Endothelial cell of umbilical vein (primary cell): ENCODE measurements around the gene CCDC60. TPM values are rescaled to one million over a fixed set of nuclear protein-coding genes. Genes with fewer than 3 reads are reported as not detected.

Experiments used
- BruUV-seq: library from RNA; stranded (reverse); fragments of 400-500 nt; replicated peaks from 2 replicates; lab custom pipeline; 2021; lab: Mats Ljungman, UMichigan
- CTCF ChIA-PET: fragments of 300-600, 350-600 bp; sonication (Branson Sonifier 250); formaldehyde crosslinking; loops from one replicate; lab custom pipeline; 2021; ENCODE audit warnings: antibody characterized with exemption, inconsistent platforms; lab: Charles Lee
- POLR2A ChIA-PET: fragments of 300-600, 350-600 bp; sonication (Branson Sonifier 250); formaldehyde crosslinking; loops from one replicate; lab custom pipeline; 2021; ENCODE audit warnings: antibody characterized with exemption, inconsistent platforms; lab: Charles Lee
- DNase-seq: peaks from one replicate; pipeline ENCODE4 v3.0.0-alpha.2; 2011; ENCODE audit warnings: low read depth, low spot score
- FAIRE-seq: peaks from 2 replicates; lab custom pipeline; 2011; peaks lifted over from hg19 to GRCh38; lab: Jason Lieb, UNC
- H2AFZ ChIP-seq: 2 replicates; pipeline ENCODE4 v1.6.0; 2012; ENCODE audit warnings: low read depth, low read length, control low read depth, inconsistent platforms
- H3K27ac ChIP-seq: 2 replicates; pipeline ENCODE4 v1.5.1; 2011; ENCODE audit warnings: low read depth, mild to moderate bottlenecking, control low read depth, low read length, moderate library complexity; ENCODE audit not compliant: insufficient read depth
- H3K27me3 ChIP-seq, 2 experiments: 2 replicates each; pipeline versions ENCODE4 v1.6.0 to v1.6.1; 2011; ENCODE audit warnings: low read length in 2 of 2, mixed read lengths in 1 of 2; ENCODE audit not compliant: control insufficient read depth in 2 of 2, insufficient read depth in 2 of 2
- H3K36me3 ChIP-seq, 2 experiments: 2 replicates in 1 of 2; 3 replicates in 1 of 2; pipeline ENCODE4 v1.5.1; 2011; ENCODE audit warnings: low read length in 2 of 2, mild to moderate bottlenecking in 1 of 2, moderate library complexity in 1 of 2; ENCODE audit not compliant: control insufficient read depth in 2 of 2, insufficient read depth in 2 of 2; ENCODE audit errors: extremely low read depth in 1 of 2
- H3K4me1 ChIP-seq: 3 replicates; pipeline ENCODE4 v1.5.1; 2011; ENCODE audit warnings: mild to moderate bottlenecking, low read length; ENCODE audit not compliant: control insufficient read depth, insufficient read depth; ENCODE audit errors: extremely low read depth
- H3K4me2 ChIP-seq: 2 replicates; pipeline ENCODE4 v1.6.1; 2011; ENCODE audit warnings: low read length, control low read depth, mixed read lengths; ENCODE audit not compliant: insufficient read depth
- H3K4me3 ChIP-seq, 3 experiments: fragments of 200-600 bp in 1 of 3; sonication (generic), shearing (Covaris generic) in 1 of 3; replicated peaks in 1 of 3; 2 replicates each; pipeline ENCODE4 v1.5.1; 2011 to 2016; ENCODE audit warnings: control low read depth in 3 of 3, low read length in 3 of 3, mild to moderate bottlenecking in 2 of 3, inconsistent platforms in 1 of 3, low read depth in 1 of 3, moderate library complexity in 1 of 3; ENCODE audit not compliant: insufficient read depth in 1 of 3
- H3K79me2 ChIP-seq: 2 replicates; pipeline ENCODE4 v1.6.0; 2012; ENCODE audit warnings: low read length, inconsistent platforms; ENCODE audit not compliant: control insufficient read depth, insufficient read depth
- H3K9ac ChIP-seq: replicated peaks from 2 replicates; pipeline ENCODE3; 2011; ENCODE audit warnings: low read length, control low read depth; ENCODE audit not compliant: insufficient read depth; ENCODE audit errors: extremely low read depth
- H3K9me1 ChIP-seq: replicated peaks from 3 replicates; pipeline ENCODE4 v1.6.0; 2011; ENCODE audit warnings: mild to moderate bottlenecking, low read length; ENCODE audit not compliant: control insufficient read depth, insufficient read depth; ENCODE audit errors: extremely low read depth
- H3K9me3 ChIP-seq: replicated peaks from 2 replicates; pipeline ENCODE4 v1.5.1; 2012; ENCODE audit warnings: low read length, inconsistent platforms; ENCODE audit not compliant: control insufficient read depth, insufficient read depth
- H4K20me1 ChIP-seq: replicated peaks from 2 replicates; pipeline ENCODE3; 2011; ENCODE audit warnings: mild to moderate bottlenecking, low read length; ENCODE audit not compliant: control insufficient read depth, insufficient read depth; ENCODE audit errors: extremely low read depth
- EZH2 ChIP-seq: IDR thresholded peaks from 2 replicates; pipeline ENCODE4 v1.6.1; 2012; ENCODE audit warnings: borderline replicate concordance, low read depth, mild to moderate bottlenecking, moderate library complexity, low read length, inconsistent platforms; ENCODE audit not compliant: severe bottlenecking
- FOS ChIP-seq: IDR thresholded peaks from 2 replicates; pipeline ENCODE4 v1.6.1; 2011; ENCODE audit warnings: mild to moderate bottlenecking, low read length, moderate library complexity, borderline replicate concordance; ENCODE audit not compliant: insufficient read depth
- GATA2 ChIP-seq: IDR thresholded peaks from 2 replicates; pipeline ENCODE4 v1.7.0; 2011; ENCODE audit warnings: low read depth, mild to moderate bottlenecking, moderate library complexity, mixed read lengths, low read length; ENCODE audit not compliant: insufficient read length, insufficient read depth
- JUN ChIP-seq: IDR thresholded peaks from 2 replicates; pipeline ENCODE4 v1.6.1; 2011; ENCODE audit warnings: borderline replicate concordance, low read depth; ENCODE audit not compliant: insufficient read length, insufficient read depth
- MYC ChIP-seq: IDR thresholded peaks from one replicate; pipeline ENCODE4 v1.6.1; 2011; ENCODE audit warnings: mild to moderate bottlenecking, low read depth, low read length
- POLR2A ChIP-seq: IDR thresholded peaks from 2 replicates; pipeline ENCODE4 v1.6.1; 2012; ENCODE audit warnings: low read depth, mild to moderate bottlenecking, control low read depth, low read length
- POLR2AphosphoS5 ChIP-seq: IDR thresholded peaks from 2 replicates; pipeline ENCODE4 v1.6.1; 2012; ENCODE audit warnings: low read depth, mild to moderate bottlenecking, control low read depth, low read length, moderate library complexity; ENCODE audit not compliant: insufficient read depth
- dilution Hi-C: fragments of 300-500 bp; cut with MboI; formaldehyde crosslinking; loops from one replicate; pipeline ENCODE4 v1.15.0; 2019; ENCODE audit warnings: low sequenced_read_pairs; ENCODE audit not compliant: extremely low pct_ligation_motif_present
- intact Hi-C: fragments of 100-400 bp; cut with micrococcal nuclease; formaldehyde crosslinking; loops from one replicate; pipeline ENCODE4 v1.10.0; 2022
- polyA plus RNA-seq, 4 experiments: library from polyadenylated mRNA; depleted of rRNA in 3 of 4; stranded (reverse) in 3 of 4; unstranded in 1 of 4; fragments of >200 nt; gene quantifications; 2 replicates each; pipeline versions ENCODE4 v1.2.1 to v1.2.3, GENCODE V29; 2011 to 2012; ENCODE audit warnings: missing spikeins in 1 of 4
- total RNA-seq: library from RNA; stranded (reverse); gene quantifications from 2 replicates; pipeline ENCODE4 v1.2.3, GENCODE V29; 2021
- TF ChIP-seq, protein P1 (sequence below), 2 donors: IDR thresholded peaks; 1 replicate in 1 of 2; 2 replicates in 1 of 2; pipeline ENCODE4 v1.5.1; 2011; ENCODE audit warnings: low read length in 2 of 2, mild to moderate bottlenecking in 2 of 2, moderate library complexity in 2 of 2, control low read depth in 1 of 2, inconsistent platforms in 1 of 2, low read depth in 1 of 2; ENCODE audit not compliant: insufficient read depth in 1 of 2; ENCODE audit errors: extremely low read depth in 1 of 2
- TF ChIP-seq, protein P2 (sequence below): IDR thresholded peaks from 2 replicates; pipeline ENCODE4 v1.6.1; 2011; ENCODE audit not compliant: insufficient read depth, insufficient read length

The CCDC60 gene
- total and polyA plus RNA-seq, 2 donors (not counting 3 experiments of a cell fraction or from before 2014, with no cell fraction given) = not detected

DNA sequence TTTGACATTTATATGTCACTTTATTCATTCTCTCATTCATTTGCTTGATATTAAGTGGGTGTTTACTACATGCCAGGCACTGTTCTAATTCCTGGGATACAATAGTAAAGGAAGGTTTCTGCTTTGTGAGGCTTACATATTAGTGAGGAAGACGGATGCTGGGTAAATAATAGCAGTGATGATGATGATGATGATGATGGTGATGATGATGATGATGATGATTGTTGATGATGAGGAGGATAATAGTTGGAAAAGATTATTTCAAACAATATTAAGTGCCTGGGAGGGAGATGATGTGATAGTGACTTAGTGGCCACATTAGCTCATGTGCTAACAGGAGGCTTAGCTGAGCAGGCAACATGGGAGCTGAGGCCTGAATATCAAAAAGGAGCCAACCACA, 239.7 kb downstream of the CCDC60 start:
- no peaks in the 10 kb centered on the region for H3K79me2 ChIP-seq
- H3K9me1 ChIP-seq = no peaks in the 10 kb centered on the region
- FAIRE-seq (no peak), DNase-seq (no peak)
- no peaks in the 10 kb centered on the region for H4K20me1 ChIP-seq
- no peaks in the 10 kb centered on the region for H3K27me3 ChIP-seq
- POLR2A ChIA-PET = interaction anchor here (0.7 kb wide), 1 partner anchor 218 kb away, joined by 4 read pairs; no protein-coding TSS in a partner anchor
- H3K9ac ChIP-seq = no peak overlapping the region
- no peak overlapping the region for H3K4me3 ChIP-seq
- CTCF ChIA-PET = no interaction called here
- H3K4me2 ChIP-seq = no peak overlapping the region
- TF ChIP-seq, protein P1, sequence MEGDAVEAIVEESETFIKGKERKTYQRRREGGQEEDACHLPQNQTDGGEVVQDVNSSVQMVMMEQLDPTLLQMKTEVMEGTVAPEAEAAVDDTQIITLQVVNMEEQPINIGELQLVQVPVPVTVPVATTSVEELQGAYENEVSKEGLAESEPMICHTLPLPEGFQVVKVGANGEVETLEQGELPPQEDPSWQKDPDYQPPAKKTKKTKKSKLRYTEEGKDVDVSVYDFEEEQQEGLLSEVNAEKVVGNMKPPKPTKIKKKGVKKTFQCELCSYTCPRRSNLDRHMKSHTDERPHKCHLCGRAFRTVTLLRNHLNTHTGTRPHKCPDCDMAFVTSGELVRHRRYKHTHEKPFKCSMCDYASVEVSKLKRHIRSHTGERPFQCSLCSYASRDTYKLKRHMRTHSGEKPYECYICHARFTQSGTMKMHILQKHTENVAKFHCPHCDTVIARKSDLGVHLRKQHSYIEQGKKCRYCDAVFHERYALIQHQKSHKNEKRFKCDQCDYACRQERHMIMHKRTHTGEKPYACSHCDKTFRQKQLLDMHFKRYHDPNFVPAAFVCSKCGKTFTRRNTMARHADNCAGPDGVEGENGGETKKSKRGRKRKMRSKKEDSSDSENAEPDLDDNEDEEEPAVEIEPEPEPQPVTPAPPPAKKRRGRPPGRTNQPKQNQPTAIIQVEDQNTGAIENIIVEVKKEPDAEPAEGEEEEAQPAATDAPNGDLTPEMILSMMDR (IDR thresholded peaks at IDR 0.05; ENCODE audit: extremely low read depth in 1 of 2, insufficient read depth in 1 of 2, low read depth in 1 of 2, low read length in 2 of 2) = no peak
- no peaks in the 10 kb centered on the region for H3K4me1 ChIP-seq
- BruUV-seq = no TSS peak
- no peak overlapping the region for H2AFZ ChIP-seq
- H3K9me3 ChIP-seq = no peaks in the 10 kb centered on the region
- intact Hi-C loops = no loop called here
- dilution Hi-C loops = no loop called here
- no peaks in the 10 kb centered on the region for H3K36me3 ChIP-seq
- H3K27ac ChIP-seq = no peak overlapping the region

DNA sequence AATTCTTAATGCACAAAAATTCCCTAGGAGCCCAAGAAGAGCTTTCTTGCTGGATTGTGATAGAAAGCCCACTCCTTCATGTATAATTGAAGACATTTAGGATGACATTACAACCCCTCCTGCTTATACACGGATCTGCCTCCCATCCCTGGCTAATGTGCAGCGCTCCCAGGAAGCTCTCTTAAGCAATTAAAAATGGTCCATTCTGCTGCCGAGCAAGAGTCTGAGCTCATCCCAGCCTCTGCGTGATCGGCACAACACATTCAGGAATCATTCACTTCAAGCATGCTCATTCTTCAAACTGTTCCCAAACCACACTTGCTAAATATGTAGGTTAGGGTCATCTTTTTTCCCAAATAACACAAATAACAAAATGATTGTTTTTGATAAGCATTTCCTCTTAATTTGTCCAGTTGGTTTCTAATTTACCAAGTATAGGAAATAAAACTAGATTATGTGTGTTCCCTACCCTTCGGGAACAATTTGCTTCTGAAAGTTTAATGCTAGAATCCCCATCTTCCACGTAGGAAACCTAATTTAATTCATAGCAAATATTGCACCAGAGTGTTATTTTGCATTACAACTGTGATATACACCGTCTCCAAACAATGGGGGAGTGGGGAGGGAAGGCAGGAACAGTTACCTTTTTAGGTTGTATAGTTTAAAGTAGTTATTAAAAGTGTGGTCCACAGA, 241.7 kb downstream of the CCDC60 start:
- intact Hi-C loops = no loop called here
- no peak for DNase-seq

More for the DNA sequence above, 241.7 kb downstream of the CCDC60 start:
- no peak overlapping the region for H2AFZ ChIP-seq
- H3K4me1 ChIP-seq = no peaks in the 10 kb centered on the region
- POLR2A ChIA-PET = no interaction called here
- no peak overlapping the region for H3K4me2 ChIP-seq
- no peak for TF ChIP-seq FOS
- no peak for TF ChIP-seq JUN
- TF ChIP-seq GATA2 = no peak
- TF ChIP-seq, protein P1 (IDR thresholded peaks at IDR 0.05; ENCODE audit: extremely low read depth in 1 of 2, insufficient read depth in 1 of 2, low read depth in 1 of 2, low read length in 2 of 2) = no peak
- TF ChIP-seq, protein P2, sequence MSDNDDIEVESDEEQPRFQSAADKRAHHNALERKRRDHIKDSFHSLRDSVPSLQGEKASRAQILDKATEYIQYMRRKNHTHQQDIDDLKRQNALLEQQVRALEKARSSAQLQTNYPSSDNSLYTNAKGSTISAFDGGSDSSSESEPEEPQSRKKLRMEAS = no peak
- no peak for TF ChIP-seq POLR2AphosphoS5
- no peak for TF ChIP-seq MYC
- no peak for TF ChIP-seq EZH2
- TF ChIP-seq POLR2A = no peak
- H3K36me3 ChIP-seq = no peaks in the 10 kb centered on the region
- no peak overlapping the region for H3K4me3 ChIP-seq
- H3K9ac ChIP-seq = no peak overlapping the region
- H3K9me1 ChIP-seq = no peaks in the 10 kb centered on the region
- dilution Hi-C loops = no loop called here
- CTCF ChIA-PET = interaction anchor here (2.1 kb wide), 1 partner anchor 31 kb away, joined by 7 read pairs; no protein-coding TSS in a partner anchor
- H4K20me1 ChIP-seq = no peaks in the 10 kb centered on the region
- no peaks in the 10 kb centered on the region for H3K9me3 ChIP-seq
- FAIRE-seq = no peak
- H3K79me2 ChIP-seq = no peaks in the 10 kb centered on the region
- no peaks in the 10 kb centered on the region for H3K27me3 ChIP-seq
- no TSS peak for BruUV-seq
- H3K27ac ChIP-seq = no peak overlapping the region
